ENCODE data around the gene TXNRD2. TPM values are rescaled to one million over a fixed set of nuclear protein-coding genes. Genes with fewer than 3 reads are reported as not detected.
A peak's percentile ranks its signal among the peaks of the same experiment; 100 is the strongest.

Gene TXNRD2
- total RNA-seq: 10 to 100 TPM; 29.9 to 34.3 TPM

GRCh38 chr22:19941365-19942082 is at the start of gene TXNRD2, which contains the start of gene COMT:
TXNRD2 (minus strand) TSS chr22:19941818; CDS start chr22:19941803, 15 bp downstream.
COMT (plus strand) TSS chr22:19941772; CDS start chr22:19962527, 20,755 bp downstream.
- H3K9me3 Mint-ChIP-seq: peaks cover 3% of the 10 kb centered on the region

GRCh38 chr22:19991395-19991644 is 49.7 kb upstream of the TXNRD2 start:
- Mint-ChIP-seq H3K9me3 (no peaks in the 10 kb centered on the region), H3K4me3 (no peak overlapping the region), H3K36me3 (no peaks in the 10 kb centered on the region), H3K27me3 (no peaks in the 10 kb centered on the region), H3K4me1 (ENCODE audit: low read depth in 2 of 2) (peaks cover 0 to 5% of the 10 kb centered on the region in 2 donors), H3K27ac (no peak overlapping the region)
- no peak for DNase-seq (ENCODE audit: low spot score)
- ATAC-seq: no peak

More at GRCh38 chr22:19941365-19942082, at the start of gene TXNRD2, which contains the start of gene COMT:
- Mint-ChIP-seq H3K4me1 (ENCODE audit: low read depth in 2 of 2) (peaks cover 31 to 35% of the 10 kb centered on the region in 2 donors), H3K4me3 (peak within 1 kb of the TSS; percentile 94), H3K36me3 (peaks cover 8% of the 10 kb centered on the region), H3K27me3 (no peaks in the 10 kb centered on the region), H3K27ac (peak within 1 kb of the TSS; percentile 96 to 99)
- ATAC-seq (peak; percentile 95 to 96), DNase-seq (ENCODE audit: low spot score) (peak; percentile 86)

- no peak for ATAC-seq
- no peak overlapping the region for H3K4me3 Mint-ChIP-seq
- no peaks in the 10 kb centered on the region for H3K9me3 Mint-ChIP-seq
- no peaks in the 10 kb centered on the region for H3K36me3 Mint-ChIP-seq
- H3K4me1 Mint-ChIP-seq (ENCODE audit: low read depth in 2 of 2): peaks cover 0 to 5% of the 10 kb centered on the region in 2 donors
- H3K27me3 Mint-ChIP-seq: no peaks in the 10 kb centered on the region
- no peak overlapping the region for H3K27ac Mint-ChIP-seq
- DNase-seq (ENCODE audit: low spot score): no peak
Observed at GRCh38 chr22:19990609-19991394, 49.2 kb upstream of the TXNRD2 start.

GRCh38 chr22:19990188-19990587 is 48.6 kb upstream of the TXNRD2 start:
- Mint-ChIP-seq H3K27ac (no peak overlapping the region), H3K9me3 (no peaks in the 10 kb centered on the region), H3K4me1 (ENCODE audit: low read depth in 2 of 2) (peaks cover 0 to 7% of the 10 kb centered on the region in 2 donors), H3K36me3 (no peaks in the 10 kb centered on the region), H3K4me3 (no peak overlapping the region), H3K27me3 (no peaks in the 10 kb centered on the region)
- ATAC-seq: no peak
- DNase-seq (ENCODE audit: low spot score): no peak

- no peaks in the 10 kb centered on the region for H3K9me3 Mint-ChIP-seq
- no peak overlapping the region for H3K27ac Mint-ChIP-seq
- H3K4me3 Mint-ChIP-seq: no peak overlapping the region
- no peaks in the 10 kb centered on the region for H3K36me3 Mint-ChIP-seq
- no peaks in the 10 kb centered on the region for H3K27me3 Mint-ChIP-seq
- DNase-seq (ENCODE audit: low spot score) (no peak), ATAC-seq (no peak)
- H3K4me1 Mint-ChIP-seq (ENCODE audit: low read depth in 2 of 2): peaks cover 0 to 7% of the 10 kb centered on the region in 2 donors
Observed at GRCh38 chr22:19989725-19990067, 48.1 kb upstream of the TXNRD2 start.

GRCh38 chr22:19988965-19989724 is 47.5 kb upstream of the TXNRD2 start:
- DNase-seq (ENCODE audit: low spot score) (no peak), ATAC-seq (no peak)
- peaks cover 0 to 7% of the 10 kb centered on the region in 2 donors for H3K4me1 Mint-ChIP-seq (ENCODE audit: low read depth in 2 of 2)
- no peaks in the 10 kb centered on the region for H3K9me3 Mint-ChIP-seq
- no peaks in the 10 kb centered on the region for H3K36me3 Mint-ChIP-seq
- H3K27me3 Mint-ChIP-seq: no peaks in the 10 kb centered on the region
- H3K4me3 Mint-ChIP-seq: no peak overlapping the region
- no peak overlapping the region for H3K27ac Mint-ChIP-seq

GRCh38 chr22:19988331-19988808 is 46.8 kb upstream of the TXNRD2 start:
- ATAC-seq (no peak), DNase-seq (ENCODE audit: low spot score) (no peak)
- no peak overlapping the region for H3K27ac Mint-ChIP-seq
- no peaks in the 10 kb centered on the region for H3K36me3 Mint-ChIP-seq
- no peaks in the 10 kb centered on the region for H3K9me3 Mint-ChIP-seq
- H3K4me3 Mint-ChIP-seq: peak overlapping the region; percentile 34
- no peaks in the 10 kb centered on the region for H3K27me3 Mint-ChIP-seq
- H3K4me1 Mint-ChIP-seq (ENCODE audit: low read depth in 2 of 2): peaks cover 0 to 7% of the 10 kb centered on the region in 2 donors

GRCh38 chr22:19987394-19988306 is 46.0 kb upstream of the TXNRD2 start:
- no peaks in the 10 kb centered on the region for H3K27me3 Mint-ChIP-seq
- H3K36me3 Mint-ChIP-seq: no peaks in the 10 kb centered on the region
- no peak for DNase-seq (ENCODE audit: low spot score)
- H3K27ac Mint-ChIP-seq: no peak overlapping the region
- peak overlapping the region; percentile 34 for H3K4me3 Mint-ChIP-seq
- ATAC-seq: no peak
- H3K9me3 Mint-ChIP-seq: no peaks in the 10 kb centered on the region
- peaks cover 0 to 7% of the 10 kb centered on the region in 2 donors for H3K4me1 Mint-ChIP-seq (ENCODE audit: low read depth in 2 of 2)

- H3K4me3 Mint-ChIP-seq: no peak overlapping the region
- H3K36me3 Mint-ChIP-seq: no peaks in the 10 kb centered on the region
- H3K4me1 Mint-ChIP-seq (ENCODE audit: low read depth in 2 of 2): peaks cover 0 to 7% of the 10 kb centered on the region in 2 donors
- no peaks in the 10 kb centered on the region for H3K9me3 Mint-ChIP-seq
- DNase-seq (ENCODE audit: low spot score): peak; percentile 87
- no peak overlapping the region for H3K27ac Mint-ChIP-seq
- H3K27me3 Mint-ChIP-seq: no peaks in the 10 kb centered on the region
- peak; percentile 90 to 94 for ATAC-seq
Observed at GRCh38 chr22:19986410-19987341, 45.1 kb upstream of the TXNRD2 start.

GRCh38 chr22:19986011-19986409 is 44.4 kb upstream of the TXNRD2 start:
- no peak for DNase-seq (ENCODE audit: low spot score)
- Mint-ChIP-seq H3K4me3 (no peak overlapping the region), H3K27ac (no peak overlapping the region), H3K4me1 (ENCODE audit: low read depth in 2 of 2) (peaks cover 0 to 7% of the 10 kb centered on the region in 2 donors), H3K36me3 (no peaks in the 10 kb centered on the region), H3K9me3 (no peaks in the 10 kb centered on the region), H3K27me3 (no peaks in the 10 kb centered on the region)
- ATAC-seq: no peak

- Mint-ChIP-seq H3K4me1 (ENCODE audit: low read depth in 2 of 2) (peaks cover 0 to 7% of the 10 kb centered on the region in 2 donors), H3K4me3 (peak overlapping the region; percentile 41), H3K27ac (no peak overlapping the region), H3K36me3 (no peaks in the 10 kb centered on the region), H3K27me3 (no peaks in the 10 kb centered on the region), H3K9me3 (no peaks in the 10 kb centered on the region)
- DNase-seq (ENCODE audit: low spot score) (no peak), ATAC-seq (no peak)
Observed at GRCh38 chr22:19984851-19985811, 43.5 kb upstream of the TXNRD2 start.
